DND-41 (cell line): ENCODE results near the gene GBX1.

Experiments used
- ATAC-seq: fragments of 200-7000 bp; cut with Tn5 transposase; 3 replicates; pipeline ENCODE4 v1.9.1; 2021; ENCODE audit warnings: low read depth; ENCODE audit not compliant: insufficient read depth
- DNase-seq: peaks from one replicate; pipeline ENCODE4 v3.0.0-alpha.2; 2020
- H2AFZ ChIP-seq: 2 replicates; pipeline ENCODE4 v1.6.0; 2012; ENCODE audit warnings: low read depth, low read length
- H3K27ac ChIP-seq: 2 replicates; pipeline ENCODE4 v1.5.1; 2012; ENCODE audit warnings: low read length, inconsistent platforms
- H3K27me3 ChIP-seq: fragments of 200-600 bp; sonication (generic); 2 replicates; pipeline ENCODE4 v1.6.0; 2012; ENCODE audit warnings: low read length, mild to moderate bottlenecking, inconsistent platforms; ENCODE audit not compliant: insufficient read depth, poor library complexity
- H3K36me3 ChIP-seq: 2 replicates; pipeline ENCODE4 v1.5.1; 2012; ENCODE audit warnings: low read length, inconsistent platforms; ENCODE audit not compliant: insufficient read depth
- H3K4me1 ChIP-seq: 2 replicates; pipeline ENCODE4 v1.5.1; 2012; ENCODE audit warnings: mild to moderate bottlenecking, low read length; ENCODE audit not compliant: insufficient read depth
- H3K4me2 ChIP-seq: 2 replicates; pipeline ENCODE4 v1.6.0; 2012; ENCODE audit warnings: mild to moderate bottlenecking, moderate library complexity, low read length, inconsistent platforms; ENCODE audit not compliant: insufficient read depth
- H3K4me3 ChIP-seq, 2 experiments: fragments of 200-600 bp in 1 of 2; shearing (Covaris generic) in 1 of 2; 2 replicates each; pipeline ENCODE4 v1.5.1; 2012 to 2016; ENCODE audit warnings: inconsistent platforms in 2 of 2, low read length in 2 of 2, mild to moderate bottlenecking in 2 of 2, low read depth in 1 of 2, moderate library complexity in 1 of 2
- H3K79me2 ChIP-seq: 2 replicates; pipeline ENCODE4 v1.6.0; 2012; ENCODE audit warnings: low read length, inconsistent platforms; ENCODE audit not compliant: insufficient read depth
- H3K9ac ChIP-seq: 2 replicates; pipeline ENCODE4 v1.6.0; 2012; ENCODE audit warnings: low read depth, mild to moderate bottlenecking, inconsistent platforms, low read length, moderate library complexity
- H3K9me3 ChIP-seq: 2 replicates; pipeline ENCODE4 v1.5.1; 2012; ENCODE audit warnings: low read length, moderate library complexity, mild to moderate bottlenecking, inconsistent platforms; ENCODE audit not compliant: insufficient read depth, severe bottlenecking
- H4K20me1 ChIP-seq: 2 replicates; pipeline ENCODE4 v1.6.0; 2012; ENCODE audit warnings: low read length; ENCODE audit not compliant: insufficient read depth
- EZH2 ChIP-seq: IDR thresholded peaks from 3 replicates; pipeline ENCODE4 v1.6.1; 2012; ENCODE audit warnings: borderline replicate concordance, low read depth, mild to moderate bottlenecking, moderate library complexity, low read length, inconsistent platforms; ENCODE audit not compliant: severe bottlenecking
- TF ChIP-seq, protein P1 (sequence below): IDR thresholded peaks from 2 replicates; pipeline ENCODE4 v1.5.1; 2012; ENCODE audit warnings: borderline replicate concordance, low read length, moderate library complexity, mild to moderate bottlenecking; ENCODE audit not compliant: poor library complexity, severe bottlenecking; ENCODE audit errors: extremely low read depth

The GBX1 gene

DNA sequence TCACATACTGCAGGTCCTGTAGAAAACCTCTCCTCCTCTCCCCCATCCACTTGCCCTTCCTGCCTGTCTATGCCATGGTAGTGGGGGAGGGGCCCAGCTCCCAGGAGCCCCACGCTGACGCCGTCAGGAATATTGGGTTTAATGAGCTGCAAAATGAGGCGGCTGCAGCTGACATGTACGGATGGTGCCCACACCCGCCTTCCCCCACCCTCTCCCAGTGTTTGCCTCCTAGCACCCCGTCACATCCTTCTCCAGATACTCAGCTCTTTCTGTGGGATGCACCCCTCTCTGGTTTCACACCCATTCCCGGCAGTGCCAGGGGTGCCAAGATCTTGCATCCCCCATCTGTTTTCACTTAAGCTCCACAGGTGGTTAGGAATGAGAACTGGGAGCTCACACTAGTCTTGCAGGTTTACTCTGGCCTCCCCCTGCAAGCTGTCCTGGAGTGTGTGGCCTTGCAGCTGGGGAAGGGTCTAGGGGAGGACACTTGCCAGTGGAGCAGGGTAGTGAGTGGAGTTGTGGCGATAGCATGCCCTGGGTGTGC is 26.1 kb downstream of the GBX1 start:
- Histone ChIP-seq H3K9ac (no peak overlapping the region), H3K27ac (no peak overlapping the region), H3K4me2 (no peak overlapping the region), H4K20me1 (peaks cover 4% of the 10 kb centered on the region; the same call in 1 of the 2 replicates), H2AFZ (no peak overlapping the region), H3K79me2 (no peaks in the 10 kb centered on the region), H3K27me3 (no peaks in the 10 kb centered on the region), H3K4me3 (no peak overlapping the region), H3K9me3 (no peaks in the 10 kb centered on the region), H3K4me1 (no peaks in the 10 kb centered on the region), H3K36me3 (peaks cover 23% of the 10 kb centered on the region)
- no peak for ATAC-seq
- DNase-seq: no peak
- TF ChIP-seq, protein P1, sequence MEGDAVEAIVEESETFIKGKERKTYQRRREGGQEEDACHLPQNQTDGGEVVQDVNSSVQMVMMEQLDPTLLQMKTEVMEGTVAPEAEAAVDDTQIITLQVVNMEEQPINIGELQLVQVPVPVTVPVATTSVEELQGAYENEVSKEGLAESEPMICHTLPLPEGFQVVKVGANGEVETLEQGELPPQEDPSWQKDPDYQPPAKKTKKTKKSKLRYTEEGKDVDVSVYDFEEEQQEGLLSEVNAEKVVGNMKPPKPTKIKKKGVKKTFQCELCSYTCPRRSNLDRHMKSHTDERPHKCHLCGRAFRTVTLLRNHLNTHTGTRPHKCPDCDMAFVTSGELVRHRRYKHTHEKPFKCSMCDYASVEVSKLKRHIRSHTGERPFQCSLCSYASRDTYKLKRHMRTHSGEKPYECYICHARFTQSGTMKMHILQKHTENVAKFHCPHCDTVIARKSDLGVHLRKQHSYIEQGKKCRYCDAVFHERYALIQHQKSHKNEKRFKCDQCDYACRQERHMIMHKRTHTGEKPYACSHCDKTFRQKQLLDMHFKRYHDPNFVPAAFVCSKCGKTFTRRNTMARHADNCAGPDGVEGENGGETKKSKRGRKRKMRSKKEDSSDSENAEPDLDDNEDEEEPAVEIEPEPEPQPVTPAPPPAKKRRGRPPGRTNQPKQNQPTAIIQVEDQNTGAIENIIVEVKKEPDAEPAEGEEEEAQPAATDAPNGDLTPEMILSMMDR: no peak
- TF ChIP-seq EZH2: no peak

DNA sequence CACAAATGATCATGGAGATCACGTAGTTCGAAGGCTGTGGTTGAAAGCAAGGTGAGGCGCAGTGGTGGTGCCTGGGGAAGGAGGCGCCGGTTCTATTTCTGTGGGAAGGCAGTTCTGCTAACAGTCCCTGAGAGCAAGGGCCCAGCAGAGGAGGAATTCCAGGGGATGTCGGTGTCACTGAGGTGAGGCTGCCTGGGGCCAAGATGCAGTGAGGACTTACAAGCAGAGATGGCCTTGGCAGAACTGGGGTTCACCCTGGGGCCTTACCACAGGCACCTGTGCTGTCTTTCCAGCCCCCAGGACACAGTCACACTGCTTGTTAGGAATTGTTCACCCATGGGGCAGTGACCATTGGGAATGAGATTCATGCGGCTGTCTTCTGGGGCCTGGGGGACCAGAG is 26.7 kb downstream of the GBX1 start:
- TF ChIP-seq, protein P1: no peak
- TF ChIP-seq EZH2: no peak
- no peak overlapping the region for H3K4me3 ChIP-seq
- H3K36me3 ChIP-seq: peaks cover 28% of the 10 kb centered on the region
- H3K27ac ChIP-seq: no peak overlapping the region
- no peak for DNase-seq
- no peaks in the 10 kb centered on the region for H3K27me3 ChIP-seq
- H4K20me1 ChIP-seq: peaks cover 4% of the 10 kb centered on the region; the same call in 1 of the 2 replicates
- no peak overlapping the region for H3K9ac ChIP-seq
- H3K4me2 ChIP-seq: no peak overlapping the region
- ATAC-seq: no peak
- no peaks in the 10 kb centered on the region for H3K79me2 ChIP-seq
- no peaks in the 10 kb centered on the region for H3K4me1 ChIP-seq
- H3K9me3 ChIP-seq: no peaks in the 10 kb centered on the region
- H2AFZ ChIP-seq: no peak overlapping the region

DNA sequence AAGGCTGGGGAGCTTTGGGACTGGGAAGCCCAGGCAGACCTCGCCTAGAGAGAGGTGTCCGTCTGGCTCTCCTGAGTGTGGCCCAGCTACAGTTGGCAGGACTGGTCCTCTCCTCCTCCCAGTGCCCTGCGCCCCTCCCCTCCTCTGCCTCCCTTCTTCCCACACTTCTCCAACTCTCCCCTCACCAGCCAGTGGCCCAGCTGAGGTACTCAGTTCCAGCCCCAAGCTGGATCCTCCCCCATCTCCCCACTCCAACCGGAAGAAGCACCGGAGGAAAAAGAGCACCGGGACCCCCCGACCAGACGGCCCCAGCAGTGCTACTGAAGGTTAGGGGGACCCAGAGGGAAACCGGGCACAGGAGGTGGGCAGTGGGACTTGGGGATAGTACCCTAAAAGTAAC is 27.7 kb downstream of the GBX1 start:
- TF ChIP-seq, protein P1: no peak
- no peak for TF ChIP-seq EZH2
- Histone ChIP-seq H3K27me3 (no peaks in the 10 kb centered on the region), H2AFZ (no peak overlapping the region), H3K9me3 (no peaks in the 10 kb centered on the region), H3K4me3 (no peak overlapping the region), H3K9ac (no peak overlapping the region), H3K4me1 (no peaks in the 10 kb centered on the region), H3K4me2 (no peak overlapping the region), H4K20me1 (peaks cover 4% of the 10 kb centered on the region; the same call in 1 of the 2 replicates), H3K27ac (no peak overlapping the region), H3K36me3 (peaks cover 37% of the 10 kb centered on the region), H3K79me2 (no peaks in the 10 kb centered on the region)
- DNase-seq (no peak), ATAC-seq (no peak)
